H9 (cell line): ENCODE measurements around the gene SOCS7. TPM values are rescaled to one million over a fixed set of nuclear protein-coding genes. Genes with fewer than 3 reads are reported as not detected.

Experiments used
- DNase-seq: peaks from one replicate; pipeline ENCODE4 v3.0.0-alpha.2; 2017
- H2AFZ ChIP-seq: one replicate; pipeline ENCODE4 v1.6.1; 2013; ENCODE audit warnings: mild to moderate bottlenecking, low read length, control low read depth, moderate library complexity
- H2AK5ac ChIP-seq: 2 replicates; pipeline ENCODE4 v1.6.1; 2013; ENCODE audit warnings: low read length, control low read depth, mixed read lengths; ENCODE audit not compliant: insufficient read length
- H2BK120ac ChIP-seq: one replicate; pipeline ENCODE4 v1.6.1; 2013; ENCODE audit warnings: low read depth, mild to moderate bottlenecking, low read length, control low read depth, inconsistent platforms; ENCODE audit not compliant: poor library complexity, severe bottlenecking
- H2BK12ac ChIP-seq: 2 replicates; pipeline ENCODE4 v1.6.1; 2013; ENCODE audit warnings: low read length, control low read depth, mixed read lengths, low read depth; ENCODE audit not compliant: insufficient read length
- H2BK15ac ChIP-seq: 2 replicates; pipeline ENCODE4 v1.6.1; 2013; ENCODE audit warnings: low read depth, low read length, control low read depth
- H2BK20ac ChIP-seq: one replicate; pipeline ENCODE4 v1.6.1; 2013; ENCODE audit warnings: low read depth, mild to moderate bottlenecking, low read length, control low read depth, inconsistent platforms; ENCODE audit not compliant: poor library complexity, severe bottlenecking
- H2BK5ac ChIP-seq: 2 replicates; pipeline ENCODE4 v1.6.1; 2013; ENCODE audit warnings: low read length, control low read depth, mixed read lengths; ENCODE audit not compliant: insufficient read length
- H3K14ac ChIP-seq: 2 replicates; pipeline ENCODE4 v1.6.1; 2013; ENCODE audit warnings: low read length, control low read depth; ENCODE audit not compliant: insufficient read depth
- H3K18ac ChIP-seq: 2 replicates; pipeline ENCODE4 v1.6.1; 2013; ENCODE audit warnings: low read depth, mild to moderate bottlenecking, mixed read lengths, low read length, control low read depth; ENCODE audit not compliant: insufficient read length
- H3K23ac ChIP-seq: 2 replicates; pipeline ENCODE4 v1.6.1; 2013; ENCODE audit warnings: low read length, control low read depth, mixed read lengths, low read depth; ENCODE audit not compliant: insufficient read length
- H3K23me2 ChIP-seq: 2 replicates; pipeline ENCODE4 v1.6.1; 2013; ENCODE audit warnings: low read depth, mild to moderate bottlenecking, mixed read lengths, low read length, control low read depth; ENCODE audit not compliant: insufficient read length, poor library complexity, severe bottlenecking
- H3K27ac ChIP-seq: 2 replicates; pipeline ENCODE4 v1.5.1; 2013; ENCODE audit warnings: low read length, control low read depth, mixed read lengths, low read depth; ENCODE audit not compliant: insufficient read length
- H3K27me3 ChIP-seq: 2 replicates; pipeline ENCODE4 v1.6.1; 2013; ENCODE audit warnings: low read length, control low read depth, inconsistent platforms; ENCODE audit not compliant: insufficient read depth
- H3K4ac ChIP-seq: 2 replicates; pipeline ENCODE4 v1.6.1; 2013; ENCODE audit warnings: low read depth, mild to moderate bottlenecking, control low read depth, inconsistent platforms, low read length, moderate library complexity
- H3K4me1 ChIP-seq: 2 replicates; pipeline ENCODE4 v1.6.1; 2013; ENCODE audit warnings: low read length, control low read depth, inconsistent platforms; ENCODE audit not compliant: insufficient read depth
- H3K4me2 ChIP-seq: 2 replicates; pipeline ENCODE4 v1.6.1; 2013; ENCODE audit warnings: low read length, control low read depth, mixed read lengths; ENCODE audit not compliant: insufficient read length, insufficient read depth
- H3K56ac ChIP-seq: 2 replicates; pipeline ENCODE4 v1.6.1; 2013; ENCODE audit warnings: low read depth, mild to moderate bottlenecking, mixed read lengths, low read length, control low read depth; ENCODE audit not compliant: insufficient read length
- H3K79me1 ChIP-seq: 2 replicates; pipeline ENCODE4 v1.6.1; 2013; ENCODE audit warnings: low read depth, mild to moderate bottlenecking, moderate library complexity, low read length, control low read depth, inconsistent platforms; ENCODE audit not compliant: insufficient read depth, poor library complexity, severe bottlenecking
- H3K79me2 ChIP-seq: 2 replicates; pipeline ENCODE4 v1.6.1; 2013; ENCODE audit warnings: low read length, control low read depth, inconsistent platforms; ENCODE audit not compliant: insufficient read depth
- H3K9ac ChIP-seq: 2 replicates; pipeline ENCODE4 v1.6.1; 2013; ENCODE audit warnings: low read length, control low read depth, mixed read lengths; ENCODE audit not compliant: insufficient read length; ENCODE audit errors: extremely low read depth
- H3K9me3 ChIP-seq: one replicate; pipeline ENCODE4 v1.6.1; 2013; ENCODE audit warnings: low read depth, low read length, inconsistent platforms; ENCODE audit not compliant: control insufficient read depth
- H3T11ph ChIP-seq: one replicate; pipeline ENCODE4 v1.6.1; 2013; ENCODE audit warnings: mild to moderate bottlenecking, low read length, control low read depth, inconsistent platforms
- H4K20me1 ChIP-seq: one replicate; pipeline ENCODE4 v1.6.1; 2013; ENCODE audit not compliant: control insufficient read depth, insufficient read length, insufficient read depth
- H4K5ac ChIP-seq: 2 replicates; pipeline ENCODE4 v1.6.1; 2013; ENCODE audit warnings: low read depth, mild to moderate bottlenecking, mixed read lengths, low read length, control low read depth; ENCODE audit not compliant: insufficient read length
- H4K8ac ChIP-seq: replicated peaks from 2 replicates; pipeline ENCODE4 v1.6.1; 2013; ENCODE audit warnings: low read length, control low read depth, mixed read lengths, low read depth; ENCODE audit not compliant: insufficient read length
- H4K91ac ChIP-seq: 2 replicates; pipeline ENCODE4 v1.6.1; 2013; ENCODE audit warnings: low read depth, mild to moderate bottlenecking, moderate library complexity, mixed read lengths, low read length, control low read depth; ENCODE audit not compliant: insufficient read length
- H3K27ac Mint-ChIP-seq, 3 experiments: 2 replicates in 2 of 3; 3 replicates in 1 of 3; pipeline ENCODE4 v1.8.0; 2020 to 2021; ENCODE audit warnings: mixed read lengths in 3 of 3, mild to moderate bottlenecking in 1 of 3, moderate library complexity in 1 of 3
- H3K27me3 Mint-ChIP-seq: 2 replicates; pipeline ENCODE4 v1.8.0; 2021; ENCODE audit warnings: low read depth, mild to moderate bottlenecking, moderate library complexity, mixed read lengths
- H3K36me3 Mint-ChIP-seq, 3 experiments: 2 replicates in 2 of 3; 3 replicates in 1 of 3; pipeline ENCODE4 v1.8.0; 2020 to 2021; ENCODE audit warnings: low read depth in 3 of 3, mixed read lengths in 3 of 3; ENCODE audit not compliant: insufficient read depth in 1 of 3
- H3K4me1 Mint-ChIP-seq, 2 experiments: 2 replicates each; pipeline ENCODE4 v1.8.0; 2020; ENCODE audit warnings: mixed read lengths in 2 of 2
- H3K4me3 Mint-ChIP-seq, 2 experiments: 2 replicates in 1 of 2; 3 replicates in 1 of 2; pipeline ENCODE4 v1.8.0; 2020 to 2021; ENCODE audit warnings: mild to moderate bottlenecking in 2 of 2, mixed read lengths in 2 of 2, moderate library complexity in 1 of 2
- H3K9me3 Mint-ChIP-seq, 2 experiments: 2 replicates in 1 of 2; 3 replicates in 1 of 2; pipeline ENCODE4 v1.8.0; 2020; ENCODE audit warnings: mild to moderate bottlenecking in 2 of 2, mixed read lengths in 2 of 2, moderate library complexity in 1 of 2
- WGBS: extraction: QIAGEN DNeasy Blood & Tissue Kit; methylation state at CpG from one replicate; pipeline ENCODE4 v1.1.7; 2013; ENCODE audit warnings: missing lambda C conversion rate, low lambda C conversion rate, mixed read lengths; ENCODE audit not compliant: insufficient read length; ENCODE audit errors: extremely low coverage; 5-methylcytosine and 5-hydroxymethylcytosine counted together
- total RNA-seq: library from RNA; stranded (reverse); gene quantifications from 2 replicates; pipeline ENCODE4 v1.2.1, GENCODE V29; 2021
- TF ChIP-seq, protein P1 (sequence below): fragments of 200-600 bp; sonication (generic); conservative IDR thresholded peaks from 3 replicates; pipeline ENCODE4 v1.8.0; 2021; ENCODE audit warnings: antibody characterized with exemption, mild to moderate bottlenecking

SOCS7 gene
- total RNA-seq, 1 experiment from 2014 or later, result 31.0 TPM

DNA sequence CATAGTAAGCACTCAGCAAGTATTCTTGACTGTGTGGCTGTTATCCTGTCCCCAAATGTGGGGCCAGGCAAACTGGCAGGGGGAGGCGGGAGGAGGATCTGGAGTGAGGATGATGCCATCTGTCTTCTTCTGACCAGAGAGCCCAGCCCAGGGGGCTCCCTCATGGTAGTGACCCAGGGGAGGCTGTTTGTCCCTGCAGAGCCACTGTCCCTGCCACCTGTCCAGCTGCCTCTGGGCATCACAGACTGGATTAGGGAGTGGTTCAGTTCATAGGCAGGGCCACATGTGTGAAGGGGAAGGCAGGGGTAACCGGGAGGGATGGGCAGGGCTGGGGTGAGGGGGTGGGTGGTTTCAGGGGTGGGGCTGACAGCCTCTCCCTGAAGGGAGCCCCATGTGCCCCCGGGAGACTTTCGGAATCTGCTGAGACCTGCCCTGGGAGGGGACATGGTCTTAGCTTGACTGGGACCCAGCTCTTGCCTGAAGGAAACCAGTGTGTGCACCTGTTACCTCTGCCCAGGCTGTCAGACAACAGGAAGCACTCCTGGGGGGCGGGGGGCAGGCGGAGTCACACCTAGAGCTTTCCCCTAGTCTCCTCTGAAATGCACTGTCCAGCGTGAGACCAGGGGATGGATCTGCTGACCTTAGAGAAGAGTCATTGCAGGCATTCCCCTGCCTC lies 91.8 kb downstream of the SOCS7 start:
- no peak overlapping the region for H4K8ac ChIP-seq
- DNase-seq, result no peak
- H2AK5ac ChIP-seq, result no peak overlapping the region
- H3K4me2 ChIP-seq, result no peak overlapping the region
- no peak overlapping the region for H2BK120ac ChIP-seq
- no peak overlapping the region for H2AFZ ChIP-seq
- no peak overlapping the region for H3K18ac ChIP-seq
- no peak overlapping the region for H3K14ac ChIP-seq
- Mint-ChIP-seq H3K27ac (no peak overlapping the region; a peak in 1 of 7 replicates), H3K4me3 (no peak overlapping the region), H3K9me3 (no peaks in the 10 kb centered on the region), H3K27me3 (no peaks in the 10 kb centered on the region), H3K4me1 (peaks cover 53 to 56% of the 10 kb centered on the region in 2 experiments), H3K36me3 (peaks cover 0 to 11% (median 0%) of the 10 kb centered on the region in 3 experiments; a peak in 3 of 7 replicates)
- H3K4ac ChIP-seq, result no peak overlapping the region
- no peak overlapping the region for H3K56ac ChIP-seq
- no peak overlapping the region for H4K91ac ChIP-seq
- peaks cover 6% of the 10 kb centered on the region; the same call in 1 of the 2 replicates for H3K79me2 ChIP-seq
- no peak overlapping the region for H2BK15ac ChIP-seq
- no peaks in the 10 kb centered on the region for H3K79me1 ChIP-seq
- H3K9me3 ChIP-seq, result no peaks in the 10 kb centered on the region
- H4K20me1 ChIP-seq, result no peaks in the 10 kb centered on the region
- no peak overlapping the region for H2BK20ac ChIP-seq
- H2BK12ac ChIP-seq, result no peak overlapping the region
- TF ChIP-seq, protein P1, sequence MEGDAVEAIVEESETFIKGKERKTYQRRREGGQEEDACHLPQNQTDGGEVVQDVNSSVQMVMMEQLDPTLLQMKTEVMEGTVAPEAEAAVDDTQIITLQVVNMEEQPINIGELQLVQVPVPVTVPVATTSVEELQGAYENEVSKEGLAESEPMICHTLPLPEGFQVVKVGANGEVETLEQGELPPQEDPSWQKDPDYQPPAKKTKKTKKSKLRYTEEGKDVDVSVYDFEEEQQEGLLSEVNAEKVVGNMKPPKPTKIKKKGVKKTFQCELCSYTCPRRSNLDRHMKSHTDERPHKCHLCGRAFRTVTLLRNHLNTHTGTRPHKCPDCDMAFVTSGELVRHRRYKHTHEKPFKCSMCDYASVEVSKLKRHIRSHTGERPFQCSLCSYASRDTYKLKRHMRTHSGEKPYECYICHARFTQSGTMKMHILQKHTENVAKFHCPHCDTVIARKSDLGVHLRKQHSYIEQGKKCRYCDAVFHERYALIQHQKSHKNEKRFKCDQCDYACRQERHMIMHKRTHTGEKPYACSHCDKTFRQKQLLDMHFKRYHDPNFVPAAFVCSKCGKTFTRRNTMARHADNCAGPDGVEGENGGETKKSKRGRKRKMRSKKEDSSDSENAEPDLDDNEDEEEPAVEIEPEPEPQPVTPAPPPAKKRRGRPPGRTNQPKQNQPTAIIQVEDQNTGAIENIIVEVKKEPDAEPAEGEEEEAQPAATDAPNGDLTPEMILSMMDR, result no peak
- no peaks in the 10 kb centered on the region for H3K27me3 ChIP-seq
- WGBS, result no CpG with 5 or more reads among the region's 7 CpGs
- no peak overlapping the region for H2BK5ac ChIP-seq
- H3K23ac ChIP-seq, result no peak overlapping the region
- no peak overlapping the region for H3K9ac ChIP-seq
- H4K5ac ChIP-seq, result no peak overlapping the region
- peaks cover 6% of the 10 kb centered on the region; the same call in 1 of the 2 replicates for H3K4me1 ChIP-seq
- H3K27ac ChIP-seq, result no peak overlapping the region
- H3T11ph ChIP-seq, result no peak overlapping the region
- H3K23me2 ChIP-seq, result no peaks in the 10 kb centered on the region
